Gastrocnemius medialis (tissue), 4 donors: ENCODE measurements around the gene ACAP1.

Experiments used
- POLR2A ChIP-seq, 2 donors: fragments of 450-650 bp; IDR thresholded peaks; one replicate each; pipeline ENCODE4 v1.6.1; 2017; ENCODE audit warnings: antibody characterized with exemption in 2 of 2, mild to moderate bottlenecking in 2 of 2, moderate library complexity in 2 of 2
- TF ChIP-seq, protein P1 (sequence below), 5 experiments: fragments of 450-650 bp in 3 of 5; fragments of 200-600 bp in 2 of 5; sonication (generic) in 2 of 5; IDR thresholded peaks in 4 of 5; conservative IDR thresholded peaks in 1 of 5; 1 replicate in 4 of 5; 2 replicates in 1 of 5; pipeline ENCODE4 v1.5.1; 2016 to 2019; ENCODE audit warnings: antibody characterized with exemption in 5 of 5, mild to moderate bottlenecking in 3 of 5, moderate library complexity in 3 of 5

DNA sequence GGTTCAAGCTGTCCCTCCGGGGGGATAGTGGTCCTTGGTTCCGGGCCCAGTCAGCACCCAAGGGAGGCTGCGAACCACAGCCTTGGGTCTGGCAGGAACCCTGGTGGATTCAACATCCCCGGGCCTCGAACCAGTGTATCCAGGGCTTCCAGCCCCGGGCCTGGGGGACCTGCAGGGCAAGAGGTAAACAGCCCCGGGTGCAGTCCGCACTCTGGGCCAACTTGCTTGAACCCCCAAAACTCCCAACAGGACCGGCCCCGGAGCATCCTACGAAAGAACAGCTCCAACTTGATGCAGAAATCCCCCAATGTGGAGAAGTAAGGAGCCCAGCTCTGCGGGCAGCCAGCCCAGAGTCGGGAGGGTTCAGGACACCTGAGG is 5.7 kb upstream of the ACAP1 start:
- TF ChIP-seq, protein P1, sequence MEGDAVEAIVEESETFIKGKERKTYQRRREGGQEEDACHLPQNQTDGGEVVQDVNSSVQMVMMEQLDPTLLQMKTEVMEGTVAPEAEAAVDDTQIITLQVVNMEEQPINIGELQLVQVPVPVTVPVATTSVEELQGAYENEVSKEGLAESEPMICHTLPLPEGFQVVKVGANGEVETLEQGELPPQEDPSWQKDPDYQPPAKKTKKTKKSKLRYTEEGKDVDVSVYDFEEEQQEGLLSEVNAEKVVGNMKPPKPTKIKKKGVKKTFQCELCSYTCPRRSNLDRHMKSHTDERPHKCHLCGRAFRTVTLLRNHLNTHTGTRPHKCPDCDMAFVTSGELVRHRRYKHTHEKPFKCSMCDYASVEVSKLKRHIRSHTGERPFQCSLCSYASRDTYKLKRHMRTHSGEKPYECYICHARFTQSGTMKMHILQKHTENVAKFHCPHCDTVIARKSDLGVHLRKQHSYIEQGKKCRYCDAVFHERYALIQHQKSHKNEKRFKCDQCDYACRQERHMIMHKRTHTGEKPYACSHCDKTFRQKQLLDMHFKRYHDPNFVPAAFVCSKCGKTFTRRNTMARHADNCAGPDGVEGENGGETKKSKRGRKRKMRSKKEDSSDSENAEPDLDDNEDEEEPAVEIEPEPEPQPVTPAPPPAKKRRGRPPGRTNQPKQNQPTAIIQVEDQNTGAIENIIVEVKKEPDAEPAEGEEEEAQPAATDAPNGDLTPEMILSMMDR (IDR thresholded peaks at IDR 0.05 in 4 of 5, conservative IDR thresholded peaks at IDR 0.05 in 1 of 5): no peak
- no peak for TF ChIP-seq POLR2A (IDR thresholded peaks at IDR 0.05)
